Fibroblast of villous mesenchyme (primary cell): ENCODE data around the gene JMJD6. TPM values are rescaled to one million over a fixed set of nuclear protein-coding genes. Genes with fewer than 3 reads are reported as not detected.
"Not testable (repeated sequence)": the region's sequence is repeated elsewhere in the genome, so short reads cannot be mapped to it uniquely, and the experiment has no call there.

Experiments used
- DNase-seq: peaks from one replicate; pipeline ENCODE4 v3.0.0-alpha.2; 2010; ENCODE audit warnings: low read depth
- H3K4me3 ChIP-seq: 2 replicates; pipeline ENCODE4 v1.5.1; 2011; ENCODE audit warnings: low read depth, mild to moderate bottlenecking, low read length
- total RNA-seq: library from RNA; depleted of rRNA; stranded (reverse); fragments of >200 nt; gene quantifications from 2 replicates; pipeline ENCODE4 v1.2.3, GENCODE V29; 2012
- TF ChIP-seq, protein P1 (sequence below): IDR thresholded peaks from 2 replicates; pipeline ENCODE4 v1.5.1; 2012; ENCODE audit warnings: low read depth, mild to moderate bottlenecking, low read length; ENCODE audit not compliant: insufficient read depth

The JMJD6 gene
- total RNA-seq, 1 donor: 24.2 TPM

DNA sequence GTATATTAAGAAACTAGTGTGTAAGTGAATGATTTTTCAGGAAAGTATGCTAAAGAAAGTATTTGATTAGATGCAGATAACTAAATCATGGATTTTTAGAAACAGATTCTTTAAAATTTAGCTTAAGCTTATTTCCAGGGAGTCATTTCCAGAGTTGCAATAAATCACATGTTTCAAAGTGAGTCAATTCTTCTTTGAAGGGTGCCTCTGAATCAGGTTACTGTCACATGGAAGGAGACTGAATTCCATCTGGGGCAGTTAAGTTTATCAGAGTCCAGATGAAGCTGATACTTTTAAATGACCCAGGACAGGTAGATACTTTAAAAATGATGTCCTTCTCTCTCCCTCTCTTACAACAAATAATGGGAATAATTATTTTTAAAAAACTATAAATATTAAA lies 16.6 kb upstream of the JMJD6 start:
- no peak for DNase-seq
- H3K4me3 ChIP-seq: no peak overlapping the region
- TF ChIP-seq, protein P1, sequence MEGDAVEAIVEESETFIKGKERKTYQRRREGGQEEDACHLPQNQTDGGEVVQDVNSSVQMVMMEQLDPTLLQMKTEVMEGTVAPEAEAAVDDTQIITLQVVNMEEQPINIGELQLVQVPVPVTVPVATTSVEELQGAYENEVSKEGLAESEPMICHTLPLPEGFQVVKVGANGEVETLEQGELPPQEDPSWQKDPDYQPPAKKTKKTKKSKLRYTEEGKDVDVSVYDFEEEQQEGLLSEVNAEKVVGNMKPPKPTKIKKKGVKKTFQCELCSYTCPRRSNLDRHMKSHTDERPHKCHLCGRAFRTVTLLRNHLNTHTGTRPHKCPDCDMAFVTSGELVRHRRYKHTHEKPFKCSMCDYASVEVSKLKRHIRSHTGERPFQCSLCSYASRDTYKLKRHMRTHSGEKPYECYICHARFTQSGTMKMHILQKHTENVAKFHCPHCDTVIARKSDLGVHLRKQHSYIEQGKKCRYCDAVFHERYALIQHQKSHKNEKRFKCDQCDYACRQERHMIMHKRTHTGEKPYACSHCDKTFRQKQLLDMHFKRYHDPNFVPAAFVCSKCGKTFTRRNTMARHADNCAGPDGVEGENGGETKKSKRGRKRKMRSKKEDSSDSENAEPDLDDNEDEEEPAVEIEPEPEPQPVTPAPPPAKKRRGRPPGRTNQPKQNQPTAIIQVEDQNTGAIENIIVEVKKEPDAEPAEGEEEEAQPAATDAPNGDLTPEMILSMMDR: no peak

DNA sequence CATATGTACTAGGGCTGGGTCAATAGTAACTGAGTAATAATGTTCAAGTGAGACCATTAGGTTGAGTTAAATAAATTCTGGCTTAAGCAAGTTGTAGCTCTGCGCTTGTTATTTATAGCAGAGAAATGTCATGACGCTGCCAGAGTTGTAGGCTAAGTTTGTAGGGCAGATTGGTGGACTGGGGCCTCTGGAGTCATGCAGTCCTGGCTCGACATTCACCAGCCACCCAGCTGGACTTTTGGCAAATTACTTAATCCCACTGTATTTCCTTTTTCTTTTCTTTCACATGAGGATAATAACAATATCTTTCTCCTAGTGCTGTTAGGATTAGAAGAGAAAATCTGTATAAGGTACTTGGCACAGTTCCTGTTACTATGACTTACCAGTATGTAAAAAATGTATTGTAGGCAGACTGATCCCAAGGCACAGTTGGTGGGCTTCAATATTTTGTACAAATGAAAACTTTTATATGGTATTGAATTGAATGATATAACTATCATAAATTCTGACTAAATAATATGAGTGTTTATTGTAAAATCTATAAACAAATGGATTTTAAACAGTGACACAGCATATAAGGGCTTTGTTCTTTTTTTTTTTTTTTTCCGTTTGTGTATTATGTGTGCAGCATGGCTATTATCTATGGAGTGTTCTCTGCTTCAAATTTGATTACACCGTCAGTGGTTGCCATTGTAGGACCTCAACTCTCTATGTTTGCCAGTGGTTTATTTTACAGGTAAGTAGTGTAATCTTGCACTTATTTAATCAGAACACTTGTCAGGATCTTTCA lies 14.1 kb upstream of the JMJD6 start:
- TF ChIP-seq, protein P1: no peak
- DNase-seq: peak; percentile 48
- H3K4me3 ChIP-seq: no peak overlapping the region

DNA sequence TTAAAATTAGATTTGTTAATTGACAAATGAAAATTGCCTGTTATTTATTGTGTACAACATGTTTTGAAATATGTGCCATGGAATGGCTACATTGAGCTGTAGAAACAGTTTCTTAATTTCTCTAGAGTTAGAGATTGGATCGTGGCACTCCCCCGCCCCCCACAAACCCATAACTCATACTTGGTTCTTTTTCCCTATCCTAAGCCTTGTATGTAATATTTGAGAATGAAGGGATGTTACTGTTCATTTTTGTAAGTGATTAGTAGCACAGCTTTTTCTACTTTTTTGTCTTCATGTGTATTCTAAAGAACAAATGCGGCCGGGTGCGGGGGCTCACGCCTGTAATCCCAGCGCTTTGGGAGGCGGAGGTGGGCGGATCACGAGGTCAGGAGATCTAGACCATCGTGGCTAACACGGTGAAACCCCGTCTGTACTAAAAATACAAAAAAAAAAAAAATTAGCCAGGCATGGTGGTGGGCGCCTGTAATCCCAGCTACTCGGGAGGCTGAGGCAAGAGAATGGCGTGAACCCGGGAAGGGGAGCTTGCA lies 13.2 kb upstream of the JMJD6 start:
- peak overlapping the region; percentile 94 for H3K4me3 ChIP-seq
- not testable (repeated sequence) for DNase-seq

DNA sequence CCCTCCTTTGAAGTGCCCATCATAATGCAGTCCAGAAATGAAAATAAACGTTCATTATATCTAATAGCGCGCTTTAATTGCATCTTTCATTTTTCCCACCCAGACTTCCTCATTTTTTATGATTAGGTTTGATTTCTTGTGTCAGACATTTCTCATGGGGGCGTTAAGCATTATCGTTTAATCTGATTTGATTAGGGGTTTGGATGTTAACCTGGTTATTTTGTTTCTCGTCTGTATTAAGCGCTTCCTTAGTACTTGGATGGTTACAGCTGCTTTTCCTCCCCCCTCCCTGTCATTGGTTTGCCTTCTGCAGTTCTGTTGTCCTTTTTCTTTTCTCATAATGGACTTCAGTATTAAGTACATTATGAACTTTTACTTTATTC lies 12.1 kb upstream of the JMJD6 start:
- H3K4me3 ChIP-seq: peak overlapping the region; percentile 94
- TF ChIP-seq, protein P1: no peak
- DNase-seq: peak; percentile 33

DNA sequence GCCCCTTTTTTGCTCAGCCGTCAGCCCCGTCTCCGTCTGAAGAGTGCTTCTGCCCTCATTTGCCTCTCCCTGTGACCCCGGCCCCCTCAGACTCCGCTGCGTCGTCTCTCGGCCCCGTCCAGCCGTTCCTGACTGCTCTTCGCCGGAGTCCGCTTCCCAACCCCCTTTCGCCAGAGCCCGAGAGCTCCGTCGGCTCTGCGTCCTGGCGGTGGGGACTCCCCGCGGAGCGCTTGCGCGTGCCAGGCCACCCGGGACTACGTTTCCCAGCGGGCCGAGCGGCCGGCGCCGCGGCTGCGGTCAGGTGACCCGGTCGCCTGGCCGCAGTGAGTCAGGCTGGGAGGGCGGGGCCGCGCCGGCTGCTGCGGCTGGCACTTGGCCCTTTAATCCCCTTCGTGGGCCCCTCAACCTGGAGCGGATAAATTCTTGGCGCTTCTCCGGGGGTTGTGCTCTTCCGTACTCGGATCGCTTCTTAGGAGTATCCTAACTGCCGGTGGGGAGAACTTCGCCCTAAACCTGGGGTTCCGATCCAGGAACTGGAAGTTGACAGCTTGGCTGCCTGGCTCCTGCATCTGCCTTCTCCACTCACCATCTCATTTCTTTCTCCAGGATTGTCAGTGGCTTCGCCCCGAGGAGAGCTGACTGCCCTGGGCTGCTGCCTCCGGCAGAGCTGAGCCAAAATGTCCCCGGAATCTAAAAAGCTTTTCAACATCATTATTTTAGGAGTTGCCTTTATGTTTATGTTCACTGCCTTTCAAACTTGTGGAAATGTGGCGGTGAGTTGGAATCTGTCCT lies 11.5 kb upstream of the JMJD6 start, which contains the start of gene MFSD11:
MFSD11 (plus strand) TSS at position 444 of the 792 bp plus-strand sequence; CDS start at position 678, 234 bp downstream.
- peak within 1 kb of the TSS; percentile 94 for H3K4me3 ChIP-seq
- TF ChIP-seq, protein P1: no peak
- peak; percentile 96 for DNase-seq

DNA sequence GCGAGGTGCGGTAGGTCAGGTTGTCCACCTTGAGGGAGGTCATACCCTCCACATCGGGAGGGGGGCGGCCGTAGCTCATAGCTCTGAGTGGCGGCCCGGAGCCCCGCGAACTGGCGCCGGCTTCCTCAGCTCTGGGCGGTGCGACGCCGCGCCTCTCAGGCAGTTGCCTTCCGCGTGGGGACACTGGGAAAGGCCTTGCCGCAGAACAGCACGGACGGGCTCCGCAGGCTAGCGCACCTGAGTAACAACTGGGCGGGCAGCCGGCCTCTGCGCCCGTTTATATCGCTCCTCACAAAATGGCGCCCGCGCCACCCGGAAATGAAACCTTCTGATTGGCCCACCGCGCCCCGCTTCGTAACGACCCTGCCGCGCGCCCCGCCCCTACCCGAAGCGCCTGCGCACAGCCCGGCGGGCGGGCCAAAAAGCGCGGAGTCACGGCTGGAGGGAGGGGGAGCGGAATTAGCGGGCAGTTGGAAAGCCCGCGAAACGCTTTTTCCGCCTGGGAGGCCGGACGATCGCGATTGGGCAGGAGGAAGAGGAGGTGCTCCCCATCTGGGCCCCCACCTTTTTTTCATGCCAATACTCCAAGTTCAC lies 10.8 kb upstream of the JMJD6 start, which contains the start of gene SRSF2:
SRSF2 (minus strand) TSS at position 250 of the 594 bp plus-strand sequence; CDS start at position 79, 171 bp downstream.
- TF ChIP-seq, protein P1: no peak
- DNase-seq: peak; percentile 99
- H3K4me3 ChIP-seq: peak within 1 kb of the TSS; percentile 94
